Fibroblast of lung (primary cell): ENCODE results near the gene QSOX2. TPM values are rescaled to one million over a fixed set of nuclear protein-coding genes. Genes with fewer than 3 reads are reported as not detected.

Source experiments
- DNase-seq, 2 donors: peaks; one replicate each; pipeline versions ENCODE4 v3.0.0 to v3.0.0-alpha.2; 2010; ENCODE audit warnings: low read depth in 2 of 2
- H2AFZ ChIP-seq: 2 replicates; pipeline ENCODE4 v1.5.1; 2012; ENCODE audit warnings: low read length, control low read depth, inconsistent platforms
- H3K27ac ChIP-seq: 2 replicates; pipeline ENCODE4 v1.5.1; 2011; ENCODE audit warnings: low read length, control low read depth; ENCODE audit not compliant: insufficient read depth
- H3K27me3 ChIP-seq: 2 replicates; pipeline ENCODE4 v1.5.1; 2011; ENCODE audit warnings: mild to moderate bottlenecking, low read length; ENCODE audit not compliant: control insufficient read depth, insufficient read depth
- H3K36me3 ChIP-seq: 2 replicates; pipeline ENCODE4 v1.5.1; 2011; ENCODE audit warnings: low read length; ENCODE audit not compliant: control insufficient read depth, insufficient read depth
- H3K4me1 ChIP-seq: 2 replicates; pipeline ENCODE4 v1.5.1; 2011; ENCODE audit warnings: low read length; ENCODE audit not compliant: control insufficient read depth, insufficient read depth; ENCODE audit errors: extremely low read depth
- H3K4me2 ChIP-seq: 2 replicates; pipeline ENCODE4 v1.5.1; 2011; ENCODE audit warnings: low read length, control low read depth; ENCODE audit not compliant: insufficient read depth; ENCODE audit errors: extremely low read depth
- H3K4me3 ChIP-seq, 4 experiments: fragments of 200-600 bp in 1 of 4; sonication (generic) in 1 of 4; replicated peaks in 1 of 4; 2 replicates each; pipeline ENCODE4 v1.5.1; 2011 to 2016; ENCODE audit warnings: low read length in 4 of 4, low read depth in 3 of 4, mild to moderate bottlenecking in 3 of 4, control low read depth in 2 of 4, inconsistent platforms in 1 of 4, mixed read lengths in 1 of 4; ENCODE audit not compliant: insufficient read depth in 1 of 4; ENCODE audit errors: control extremely low read depth in 1 of 4
- H3K79me2 ChIP-seq: 2 replicates; pipeline ENCODE4 v1.5.1; 2012; ENCODE audit warnings: mild to moderate bottlenecking, low read length, inconsistent platforms; ENCODE audit not compliant: control insufficient read depth, insufficient read depth
- H3K9ac ChIP-seq: 2 replicates; pipeline ENCODE4 v1.5.1; 2011; ENCODE audit warnings: mild to moderate bottlenecking, low read length, control low read depth; ENCODE audit not compliant: insufficient read depth
- H3K9me3 ChIP-seq: 2 replicates; pipeline ENCODE4 v1.5.1; 2012; ENCODE audit warnings: low read depth, low read length; ENCODE audit not compliant: control insufficient read depth, insufficient read depth
- H4K20me1 ChIP-seq: 2 replicates; pipeline ENCODE4 v1.5.1; 2011; ENCODE audit warnings: low read length; ENCODE audit not compliant: control insufficient read depth, insufficient read depth; ENCODE audit errors: extremely low read depth
- EZH2 ChIP-seq: IDR thresholded peaks from 2 replicates; pipeline ENCODE4 v1.5.1; 2012; ENCODE audit warnings: low read length, control low read depth, mild to moderate bottlenecking; ENCODE audit errors: missing control alignments
- polyA plus RNA-seq, 2 donors: library from polyadenylated mRNA; depleted of rRNA in 1 of 2; stranded (reverse) in 1 of 2; unstranded in 1 of 2; fragments of >200 nt; gene quantifications; 2 replicates each; pipeline ENCODE4 v1.2.1, GENCODE V29; 2011 to 2012; ENCODE audit warnings: missing spikeins in 1 of 2
- total RNA-seq: library from RNA; depleted of rRNA; stranded (reverse); fragments of >200 nt; gene quantifications from 2 replicates; pipeline ENCODE4 v1.2.1, GENCODE V29; 2014
- TF ChIP-seq, protein P1 (sequence below), 2 donors: IDR thresholded peaks in 1 of 2; conservative IDR thresholded peaks in 1 of 2; 1 replicate in 1 of 2; 2 replicates in 1 of 2; pipeline ENCODE4 v1.5.1; 2011 to 2012; ENCODE audit warnings: low read length in 2 of 2, control low read depth in 1 of 2, inconsistent platforms in 1 of 2, low read depth in 1 of 2, mild to moderate bottlenecking in 1 of 2

QSOX2 gene
- total and polyA plus RNA-seq, 2 donors (not counting 1 experiment from before 2014, with no cell fraction given) = 7.8 to 13.2 TPM

DNA sequence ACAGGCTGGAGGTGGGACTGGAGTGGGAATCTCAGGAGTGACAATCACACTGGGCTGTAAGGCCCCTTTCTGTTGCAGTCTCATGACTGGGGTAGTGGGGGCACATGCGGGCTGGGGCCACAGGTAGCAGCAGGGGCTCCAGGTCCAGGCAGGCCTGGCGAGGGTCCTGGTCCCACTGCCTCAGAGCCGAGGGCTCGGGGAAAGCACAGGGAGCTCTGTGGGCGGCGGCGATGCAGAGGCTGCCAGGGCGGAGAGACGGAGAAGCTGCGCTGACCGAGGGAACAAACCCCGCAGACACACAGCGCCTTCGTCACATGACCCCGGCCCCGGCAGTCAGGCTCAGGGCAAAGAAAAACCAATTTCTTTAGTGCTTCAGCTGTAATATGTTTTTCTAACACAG lies 35.3 kb downstream of the QSOX2 start:
- Histone ChIP-seq H3K4me3 (no peak overlapping the region), H4K20me1 (no peaks in the 10 kb centered on the region), H3K9me3 (no peaks in the 10 kb centered on the region), H3K4me2 (no peak overlapping the region), H3K36me3 (no peaks in the 10 kb centered on the region), H2AFZ (no peak overlapping the region), H3K79me2 (no peaks in the 10 kb centered on the region), H3K4me1 (no peaks in the 10 kb centered on the region), H3K9ac (no peak overlapping the region), H3K27me3 (no peaks in the 10 kb centered on the region), H3K27ac (no peak overlapping the region)
- no peak for TF ChIP-seq EZH2
- TF ChIP-seq, protein P1, sequence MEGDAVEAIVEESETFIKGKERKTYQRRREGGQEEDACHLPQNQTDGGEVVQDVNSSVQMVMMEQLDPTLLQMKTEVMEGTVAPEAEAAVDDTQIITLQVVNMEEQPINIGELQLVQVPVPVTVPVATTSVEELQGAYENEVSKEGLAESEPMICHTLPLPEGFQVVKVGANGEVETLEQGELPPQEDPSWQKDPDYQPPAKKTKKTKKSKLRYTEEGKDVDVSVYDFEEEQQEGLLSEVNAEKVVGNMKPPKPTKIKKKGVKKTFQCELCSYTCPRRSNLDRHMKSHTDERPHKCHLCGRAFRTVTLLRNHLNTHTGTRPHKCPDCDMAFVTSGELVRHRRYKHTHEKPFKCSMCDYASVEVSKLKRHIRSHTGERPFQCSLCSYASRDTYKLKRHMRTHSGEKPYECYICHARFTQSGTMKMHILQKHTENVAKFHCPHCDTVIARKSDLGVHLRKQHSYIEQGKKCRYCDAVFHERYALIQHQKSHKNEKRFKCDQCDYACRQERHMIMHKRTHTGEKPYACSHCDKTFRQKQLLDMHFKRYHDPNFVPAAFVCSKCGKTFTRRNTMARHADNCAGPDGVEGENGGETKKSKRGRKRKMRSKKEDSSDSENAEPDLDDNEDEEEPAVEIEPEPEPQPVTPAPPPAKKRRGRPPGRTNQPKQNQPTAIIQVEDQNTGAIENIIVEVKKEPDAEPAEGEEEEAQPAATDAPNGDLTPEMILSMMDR (conservative IDR thresholded peaks at IDR 0.05 in 1 of 2, IDR thresholded peaks at IDR 0.05 in 1 of 2; ENCODE audit: low read depth in 1 of 2, low read length in 2 of 2) = no peak
- no peak for DNase-seq

DNA sequence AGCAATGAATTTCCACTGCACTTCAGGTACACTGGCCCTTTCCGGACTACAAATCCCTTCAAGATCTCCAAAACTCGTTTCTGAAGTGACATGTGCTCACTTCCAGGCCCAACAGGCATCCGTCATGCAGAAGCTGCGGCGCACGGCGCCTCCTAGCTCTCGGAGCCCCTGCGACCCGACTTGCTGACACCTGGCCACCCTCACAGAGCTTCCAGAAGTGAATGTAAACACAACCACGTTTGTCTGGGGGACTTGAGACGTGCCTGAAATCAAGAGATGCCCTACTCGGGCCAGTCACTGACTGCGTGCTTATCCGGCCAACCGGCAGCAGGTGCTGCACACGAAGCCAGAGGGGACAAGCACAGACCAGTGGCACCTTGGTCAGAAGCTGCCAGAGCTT lies 35.8 kb downstream of the QSOX2 start:
- H3K4me3 ChIP-seq = no peak overlapping the region
- peaks cover under 1% of the 10 kb centered on the region for H3K27me3 ChIP-seq
- no peaks in the 10 kb centered on the region for H3K4me1 ChIP-seq
- H3K36me3 ChIP-seq = no peaks in the 10 kb centered on the region
- no peak for TF ChIP-seq EZH2
- TF ChIP-seq, protein P1 (conservative IDR thresholded peaks at IDR 0.05 in 1 of 2, IDR thresholded peaks at IDR 0.05 in 1 of 2; ENCODE audit: low read depth in 1 of 2, low read length in 2 of 2) = no peak
- no peak overlapping the region for H3K4me2 ChIP-seq
- no peak for DNase-seq
- no peaks in the 10 kb centered on the region for H4K20me1 ChIP-seq
- no peak overlapping the region for H3K9ac ChIP-seq
- no peak overlapping the region for H2AFZ ChIP-seq
- no peaks in the 10 kb centered on the region for H3K9me3 ChIP-seq
- H3K27ac ChIP-seq = no peak overlapping the region
- no peaks in the 10 kb centered on the region for H3K79me2 ChIP-seq

DNA sequence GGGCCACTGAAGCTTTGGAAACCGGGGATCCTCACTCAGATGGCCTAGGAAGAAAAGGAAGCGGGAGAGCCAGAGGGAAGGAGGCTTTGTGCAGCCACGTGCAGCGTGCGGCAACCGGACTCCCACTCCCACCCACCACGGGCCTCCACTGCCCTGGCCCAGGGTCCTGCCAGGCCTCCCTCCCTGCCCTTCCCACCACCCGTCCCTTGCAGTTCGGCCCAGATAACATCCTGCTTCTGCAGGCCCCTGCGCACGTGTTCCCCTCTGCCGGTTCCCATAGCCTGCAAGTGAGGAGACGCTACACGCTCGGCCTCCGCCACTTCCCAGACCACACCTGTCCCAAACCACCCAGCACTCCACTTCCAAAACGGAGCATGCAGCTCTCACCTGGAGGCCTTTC lies 36.4 kb downstream of the QSOX2 start:
- no peak for DNase-seq
- Histone ChIP-seq H4K20me1 (no peaks in the 10 kb centered on the region), H3K27ac (no peak overlapping the region), H3K36me3 (no peaks in the 10 kb centered on the region), H3K79me2 (no peaks in the 10 kb centered on the region), H3K9ac (no peak overlapping the region), H2AFZ (no peak overlapping the region), H3K27me3 (peaks cover 7% of the 10 kb centered on the region), H3K9me3 (no peaks in the 10 kb centered on the region), H3K4me3 (no peak overlapping the region), H3K4me1 (no peaks in the 10 kb centered on the region), H3K4me2 (no peak overlapping the region)
- TF ChIP-seq, protein P1 (conservative IDR thresholded peaks at IDR 0.05 in 1 of 2, IDR thresholded peaks at IDR 0.05 in 1 of 2; ENCODE audit: low read depth in 1 of 2, low read length in 2 of 2) = no peak
- TF ChIP-seq EZH2 = no peak
